ENCODE results near the gene TMEM9. TPM values are rescaled to one million over a fixed set of nuclear protein-coding genes. Genes with fewer than 3 reads are reported as not detected.
A peak's percentile ranks its signal among the peaks of the same experiment; 100 is the strongest.

TMEM9 gene
- total RNA-seq, 1 donor from 2014 or later: 28.2 TPM

DNA sequence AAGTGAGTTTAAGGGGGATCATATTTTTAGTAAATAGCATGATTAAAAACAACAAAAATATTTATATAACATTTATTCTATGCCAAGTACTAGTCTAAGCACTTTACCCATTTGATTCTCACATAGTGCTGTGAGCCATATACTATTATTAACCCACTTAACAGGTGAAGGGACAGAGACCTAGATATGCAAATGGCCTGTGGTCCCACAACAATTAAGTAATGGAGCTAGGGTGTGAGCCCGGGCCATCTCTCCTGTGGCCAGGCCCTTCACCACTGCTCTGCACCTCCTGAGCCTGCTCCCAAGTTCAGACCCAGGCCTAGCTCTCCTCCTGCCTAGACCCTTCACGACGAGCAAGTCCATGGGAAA is 27.8 kb downstream of the TMEM9 start:
- ATAC-seq: peak; percentile 4

DNA sequence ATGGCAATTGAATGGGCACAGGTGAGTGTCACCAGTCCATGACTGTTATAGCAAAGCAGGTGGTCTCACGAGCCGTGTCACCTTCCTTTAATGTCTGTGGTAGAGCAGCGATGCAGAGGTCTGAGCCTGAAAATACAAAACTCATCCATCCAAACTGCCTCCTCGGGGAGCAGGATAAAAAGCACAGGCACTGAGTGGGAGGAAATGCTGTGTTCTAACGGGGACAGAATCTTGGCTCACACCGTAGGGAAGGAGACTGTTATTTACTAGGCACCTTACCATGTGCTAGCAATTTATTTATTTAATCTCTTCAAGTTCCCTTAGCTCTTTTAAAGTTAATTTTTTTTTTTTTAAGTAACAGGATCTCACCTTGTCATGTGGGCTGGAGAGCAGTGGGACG is 28.5 kb downstream of the TMEM9 start:
- ATAC-seq: no peak

- no peak for ATAC-seq
These were observed 29.3 kb downstream of the TMEM9 start for GRCh38 chr1:201125019-201125418.

GRCh38 chr1:201123866-201124265 is 30.4 kb downstream of the TMEM9 start:
- ATAC-seq: peak; percentile 47

DNA sequence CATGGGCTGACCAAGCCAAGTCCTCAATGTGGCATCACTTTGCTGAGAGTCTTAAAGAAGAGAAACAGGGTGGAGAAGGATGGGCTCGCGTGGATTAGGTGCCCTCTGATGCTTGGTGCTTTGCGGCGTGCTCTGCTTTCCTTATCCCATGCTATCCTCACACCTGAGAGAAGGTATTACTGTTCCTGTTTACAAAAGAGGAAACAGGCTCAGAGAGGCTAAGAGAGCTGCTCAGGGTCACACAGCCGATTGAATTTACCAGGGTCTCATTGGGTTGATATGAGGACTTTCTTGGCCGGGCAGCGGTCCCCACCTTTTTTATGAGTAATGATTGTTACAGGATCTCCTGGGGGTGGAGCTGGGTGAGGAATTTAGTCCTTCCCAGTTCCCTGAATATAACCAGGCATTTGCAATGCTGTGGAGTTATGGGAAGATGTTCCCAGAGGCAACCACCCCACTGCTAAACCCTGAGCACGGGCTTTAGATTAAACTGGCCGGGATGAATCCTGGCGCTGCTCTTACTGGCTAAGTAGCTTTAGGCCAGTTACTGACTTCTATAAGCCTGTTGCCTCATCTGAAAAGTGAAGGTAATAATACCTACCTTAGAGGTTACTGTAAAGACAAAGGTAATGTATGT is 31.8 kb downstream of the TMEM9 start:
- ATAC-seq: no peak

- peak; percentile 46 for ATAC-seq
These were observed 34.8 kb downstream of the TMEM9 start for GRCh38 chr1:201119206-201120197.

DNA sequence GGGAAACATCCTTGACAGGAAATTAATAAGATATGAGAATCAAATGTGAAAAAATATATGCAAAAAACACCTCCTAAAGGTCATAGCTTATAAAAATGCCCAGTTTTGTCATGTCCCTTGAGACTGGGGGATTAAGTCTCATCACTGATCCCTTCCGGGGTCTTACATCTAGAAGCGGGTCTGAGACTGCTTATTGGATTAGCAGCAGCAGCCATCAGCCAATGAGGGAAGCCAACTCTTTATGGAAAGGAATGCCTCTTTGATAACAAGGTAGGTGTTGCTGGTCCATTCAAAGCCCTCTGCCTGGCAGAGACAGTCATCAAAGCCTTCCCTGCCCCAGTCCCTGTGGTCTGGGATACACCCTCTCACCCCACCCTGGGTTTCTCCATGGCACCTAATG is 38.2 kb downstream of the TMEM9 start:
- ATAC-seq: no peak

DNA sequence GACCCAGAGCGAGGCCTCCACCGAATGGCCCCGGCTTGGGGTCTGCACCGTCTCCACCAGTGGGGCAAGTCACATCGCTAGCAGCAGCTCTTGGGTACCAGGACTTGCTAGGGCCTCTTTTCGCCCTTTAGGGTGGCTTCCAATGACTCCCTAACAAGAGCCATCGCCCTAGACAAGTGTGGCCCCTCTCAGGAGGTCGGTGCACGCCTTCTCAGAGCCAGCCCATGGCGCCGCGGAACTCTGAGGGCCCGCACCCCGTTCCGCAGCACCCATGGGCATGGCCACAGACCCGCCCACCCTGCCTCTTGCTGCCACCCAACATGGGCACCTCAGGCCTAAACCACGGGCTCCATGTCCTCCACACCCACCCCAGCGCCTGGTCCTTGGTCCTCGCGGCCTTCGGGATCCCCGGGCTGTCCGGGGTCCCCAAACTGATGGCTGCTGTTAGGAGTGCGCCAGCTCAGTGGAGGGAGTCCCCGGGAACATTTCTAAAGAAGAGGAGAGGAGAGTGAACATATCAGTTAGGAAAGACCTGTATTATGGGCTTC is 38.8 kb downstream of the TMEM9 start:
- no peak for ATAC-seq

DNA sequence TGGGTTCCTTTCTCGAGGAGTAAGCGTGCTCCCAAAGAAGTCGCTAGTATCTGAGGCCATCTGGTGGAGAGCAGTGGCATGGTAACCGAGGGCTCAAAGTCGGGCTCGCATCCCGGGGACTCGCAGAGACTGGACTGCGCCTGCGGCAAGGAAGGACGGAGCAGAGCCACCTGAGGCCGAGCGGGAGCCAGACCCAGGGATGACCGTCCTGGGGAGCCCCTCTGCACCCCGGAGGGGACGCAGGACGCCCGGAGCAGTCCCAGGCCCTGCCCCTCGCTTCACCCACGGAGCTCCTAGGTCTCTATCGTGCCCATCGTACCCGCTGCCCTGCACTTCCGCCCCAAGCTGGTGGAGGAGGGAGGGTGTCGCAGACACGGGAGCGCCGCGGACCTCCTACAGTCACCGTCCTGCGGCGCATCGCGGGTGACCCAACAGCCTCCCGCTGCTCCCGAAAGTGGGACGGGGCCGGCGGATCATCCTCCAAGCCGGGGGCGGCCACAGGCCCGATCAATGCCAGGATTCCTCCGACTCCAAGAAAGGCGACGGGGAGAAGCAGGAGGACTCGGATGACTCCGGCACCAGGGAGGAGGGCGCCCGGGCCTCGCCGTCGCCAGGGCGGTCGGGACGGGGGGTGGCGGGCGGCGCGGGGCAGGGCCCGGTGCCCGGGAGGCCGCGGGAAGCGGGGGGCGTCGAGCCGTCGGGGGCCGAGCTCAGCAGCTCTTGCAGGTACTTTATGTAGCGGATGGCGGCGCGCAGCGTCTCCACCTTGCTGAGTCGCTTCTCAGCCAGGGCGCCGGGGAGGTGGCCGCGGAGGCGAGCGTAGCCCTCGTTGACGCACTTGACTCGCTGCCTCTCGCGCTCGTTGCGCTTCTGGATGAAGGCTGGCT is 39.8 kb downstream of the TMEM9 start:
- ATAC-seq: peak; percentile 93

GRCh38 chr1:201113451-201114244 is 40.6 kb downstream of the TMEM9 start:
- ATAC-seq: no peak

GRCh38 chr1:201112926-201113325 is 41.3 kb downstream of the TMEM9 start:
- no peak for ATAC-seq

DNA sequence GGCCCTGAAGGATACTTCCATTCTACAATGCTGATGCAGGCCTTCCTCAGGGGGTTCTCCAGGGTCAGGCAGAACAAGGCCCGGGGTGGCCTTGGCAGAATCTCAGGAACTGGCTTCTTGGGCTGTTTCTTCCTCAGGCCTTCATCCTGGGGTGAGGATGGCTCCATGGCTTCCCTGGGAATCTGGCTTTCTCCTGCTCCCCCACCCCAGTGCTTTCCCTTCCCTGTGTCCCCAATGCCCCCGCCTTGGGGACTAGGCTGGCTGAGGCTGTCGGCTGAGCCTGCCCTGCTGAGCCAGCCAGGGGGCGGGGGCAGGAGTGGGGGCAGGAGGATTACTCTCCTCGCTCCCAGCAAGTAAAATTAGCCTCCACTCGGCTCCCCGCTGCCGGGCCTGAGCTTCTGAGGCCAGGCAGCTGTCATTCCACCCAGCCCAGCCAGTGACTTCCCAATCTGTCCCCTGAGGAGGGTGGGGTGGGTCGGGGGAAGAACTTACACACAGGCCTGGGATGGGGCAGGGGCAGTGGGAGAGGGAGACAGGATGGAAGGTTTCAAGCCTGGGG is 42.0 kb downstream of the TMEM9 start, which contains the start of gene CACNA1S:
CACNA1S (minus strand) TSS at position 254 of the 559 bp plus-strand sequence; CDS start at position 167, 87 bp downstream.
- ATAC-seq: no peak

- ATAC-seq: no peak
These were observed 42.6 kb downstream of the TMEM9 start for GRCh38 chr1:201111672-201112071.

GRCh38 chr1:201111156-201111555 is 43.1 kb downstream of the TMEM9 start:
- no peak for ATAC-seq

- ATAC-seq: no peak
These were observed 43.7 kb downstream of the TMEM9 start for GRCh38 chr1:201110616-201111015.

DNA sequence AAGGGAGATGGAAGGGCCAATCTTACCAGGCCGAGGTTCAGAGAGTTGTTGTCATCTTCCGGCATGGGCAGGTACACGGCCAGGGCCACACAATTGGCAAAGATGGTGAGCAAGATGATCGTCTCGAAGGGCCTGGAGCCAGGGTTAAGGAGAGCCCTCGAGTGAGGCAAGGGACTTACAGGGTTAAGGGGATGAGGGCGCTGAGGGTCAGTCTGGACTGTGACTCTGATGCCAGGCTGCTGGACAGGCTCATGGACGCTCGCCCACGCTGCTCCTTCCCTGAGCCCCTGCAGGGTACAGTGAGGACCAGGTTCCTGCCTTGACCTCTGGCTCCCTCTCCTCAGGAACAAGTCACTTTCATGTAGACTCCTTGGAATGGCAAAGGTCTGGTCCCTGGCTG is 44.1 kb downstream of the TMEM9 start:
- no peak for ATAC-seq

DNA sequence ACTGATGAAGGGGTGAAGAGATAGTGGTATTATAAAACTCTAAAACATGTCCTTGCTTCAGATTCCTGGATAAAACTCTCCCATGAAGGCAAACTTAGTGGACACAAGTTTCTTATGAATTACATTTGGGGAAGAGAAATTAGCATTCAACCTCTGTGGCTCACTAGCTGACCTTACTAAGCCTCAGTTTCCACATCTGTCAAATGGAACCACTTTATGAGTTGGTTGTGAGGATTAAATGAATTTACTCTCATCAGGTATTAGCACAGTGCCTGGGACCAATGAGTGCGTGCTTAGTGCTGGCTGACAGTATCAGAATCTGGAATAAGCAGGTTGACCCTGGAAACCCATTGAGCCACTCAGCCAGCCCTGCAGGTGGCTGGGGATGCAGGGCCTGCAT is 44.6 kb downstream of the TMEM9 start:
- ATAC-seq: no peak

GRCh38 chr1:201108614-201109013 is 45.7 kb downstream of the TMEM9 start:
- ATAC-seq: peak; percentile 26

DNA sequence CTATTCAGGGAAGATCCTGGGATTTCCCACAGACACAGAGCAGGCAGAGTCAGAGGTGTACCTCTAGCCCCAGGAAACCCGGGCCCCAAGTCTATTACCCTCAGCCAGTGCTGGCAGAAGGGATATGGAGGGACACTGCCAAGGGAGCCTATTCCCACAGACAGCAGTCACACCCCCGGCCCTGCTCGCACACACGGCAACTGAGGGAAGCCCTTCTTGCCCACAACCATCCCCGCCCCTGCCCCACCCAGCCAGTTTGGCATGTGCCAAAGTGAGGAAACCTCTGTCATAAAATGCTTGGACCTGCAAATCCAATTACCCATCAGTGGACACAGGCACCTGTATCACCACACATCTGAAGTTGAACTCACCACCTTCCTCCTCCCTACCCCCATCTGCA is 48.6 kb downstream of the TMEM9 start:
- ATAC-seq: no peak

- no peak for ATAC-seq
These were observed 50.1 kb downstream of the TMEM9 start for GRCh38 chr1:201104141-201104540.

GRCh38 chr1:201103666-201104065 is 50.6 kb downstream of the TMEM9 start:
- no peak for ATAC-seq
